Measurements from ENCODE around the gene DRC3.

GRCh38 chr17:18021372-18021771, 48.7 kb downstream of the DRC3 start:
- TF ChIP-seq, protein P1, sequence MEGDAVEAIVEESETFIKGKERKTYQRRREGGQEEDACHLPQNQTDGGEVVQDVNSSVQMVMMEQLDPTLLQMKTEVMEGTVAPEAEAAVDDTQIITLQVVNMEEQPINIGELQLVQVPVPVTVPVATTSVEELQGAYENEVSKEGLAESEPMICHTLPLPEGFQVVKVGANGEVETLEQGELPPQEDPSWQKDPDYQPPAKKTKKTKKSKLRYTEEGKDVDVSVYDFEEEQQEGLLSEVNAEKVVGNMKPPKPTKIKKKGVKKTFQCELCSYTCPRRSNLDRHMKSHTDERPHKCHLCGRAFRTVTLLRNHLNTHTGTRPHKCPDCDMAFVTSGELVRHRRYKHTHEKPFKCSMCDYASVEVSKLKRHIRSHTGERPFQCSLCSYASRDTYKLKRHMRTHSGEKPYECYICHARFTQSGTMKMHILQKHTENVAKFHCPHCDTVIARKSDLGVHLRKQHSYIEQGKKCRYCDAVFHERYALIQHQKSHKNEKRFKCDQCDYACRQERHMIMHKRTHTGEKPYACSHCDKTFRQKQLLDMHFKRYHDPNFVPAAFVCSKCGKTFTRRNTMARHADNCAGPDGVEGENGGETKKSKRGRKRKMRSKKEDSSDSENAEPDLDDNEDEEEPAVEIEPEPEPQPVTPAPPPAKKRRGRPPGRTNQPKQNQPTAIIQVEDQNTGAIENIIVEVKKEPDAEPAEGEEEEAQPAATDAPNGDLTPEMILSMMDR (IDR thresholded peaks at IDR 0.05; ENCODE audit: poor library complexity): no peak
- no peak for TF ChIP-seq EZH2phosphoT487 (IDR thresholded peaks at IDR 0.05; ENCODE audit: low read depth, severe bottlenecking, unreplicated experiment)
